Fibroblast of the aortic adventitia (primary cell): ENCODE data around the gene MRPL43. TPM values are rescaled to one million over a fixed set of nuclear protein-coding genes. Genes with fewer than 3 reads are reported as not detected.

Source experiments
- DNase-seq: peaks from one replicate; pipeline ENCODE4 v3.0.0-alpha.2; 2010; ENCODE audit warnings: low read depth
- H3K4me3 ChIP-seq: 2 replicates; pipeline ENCODE4 v1.5.1; 2011; ENCODE audit warnings: low read depth, mild to moderate bottlenecking, control low read depth, low read length, moderate library complexity
- CTCF ChIP-seq: IDR thresholded peaks from 2 replicates; pipeline ENCODE4 v1.5.1; 2011; ENCODE audit warnings: mild to moderate bottlenecking, low read length, control low read depth, inconsistent platforms; ENCODE audit not compliant: insufficient read depth
- total RNA-seq: library from RNA; depleted of rRNA; stranded (reverse); fragments of >200 nt; gene quantifications from 2 replicates; pipeline ENCODE4 v1.2.3, GENCODE V29; 2012; ENCODE audit warnings: low replicate concordance

MRPL43 gene
- total RNA-seq, 1 donor, result 38.2 TPM

GRCh38 chr10:100970914-100971811 lies 16.1 kb downstream of the MRPL43 start:
- DNase-seq, result no peak
- no peak for TF ChIP-seq CTCF
- H3K4me3 ChIP-seq, result no peak overlapping the region

GRCh38 chr10:100970076-100970913 lies 17.0 kb downstream of the MRPL43 start:
- TF ChIP-seq CTCF, result no peak
- H3K4me3 ChIP-seq, result peak overlapping the region; percentile 68
- DNase-seq, result no peak

GRCh38 chr10:100969187-100970075 lies 17.9 kb downstream of the MRPL43 start, which contains the start of gene SEMA4G:
Gene SEMA4G, plus strand, starts transcription at chr10:100969504. Its CDS starts 3,409 bp downstream, at chr10:100972913.
- DNase-seq, result peak; percentile 31
- TF ChIP-seq CTCF, result peak; percentile 85

GRCh38 chr10:100968863-100969186 lies 18.5 kb downstream of the MRPL43 start:
- peak overlapping the region; percentile 68 for H3K4me3 ChIP-seq
- TF ChIP-seq CTCF, result no peak
- DNase-seq, result no peak

More at GRCh38 chr10:100969187-100970075, 17.9 kb downstream of the MRPL43 start, which contains the start of gene SEMA4G:
- peak within 1 kb of the TSS; percentile 68 for H3K4me3 ChIP-seq

- no peak for DNase-seq
- no peak overlapping the region for H3K4me3 ChIP-seq
- TF ChIP-seq CTCF, result no peak
Measured at GRCh38 chr10:100968062-100968736, 19.1 kb downstream of the MRPL43 start.

- no peak for DNase-seq
- TF ChIP-seq CTCF, result no peak
- H3K4me3 ChIP-seq, result no peak overlapping the region
Measured at GRCh38 chr10:100967332-100967731, 20.0 kb downstream of the MRPL43 start.
